GM18526 (cell line): ENCODE measurements around the gene SUSD2.

Source experiments
- POLR2A ChIP-seq: IDR thresholded peaks from 3 replicates; pipeline ENCODE4 v1.6.1; 2011; ENCODE audit not compliant: insufficient read length; ENCODE audit errors: extremely low read depth

The SUSD2 gene

DNA sequence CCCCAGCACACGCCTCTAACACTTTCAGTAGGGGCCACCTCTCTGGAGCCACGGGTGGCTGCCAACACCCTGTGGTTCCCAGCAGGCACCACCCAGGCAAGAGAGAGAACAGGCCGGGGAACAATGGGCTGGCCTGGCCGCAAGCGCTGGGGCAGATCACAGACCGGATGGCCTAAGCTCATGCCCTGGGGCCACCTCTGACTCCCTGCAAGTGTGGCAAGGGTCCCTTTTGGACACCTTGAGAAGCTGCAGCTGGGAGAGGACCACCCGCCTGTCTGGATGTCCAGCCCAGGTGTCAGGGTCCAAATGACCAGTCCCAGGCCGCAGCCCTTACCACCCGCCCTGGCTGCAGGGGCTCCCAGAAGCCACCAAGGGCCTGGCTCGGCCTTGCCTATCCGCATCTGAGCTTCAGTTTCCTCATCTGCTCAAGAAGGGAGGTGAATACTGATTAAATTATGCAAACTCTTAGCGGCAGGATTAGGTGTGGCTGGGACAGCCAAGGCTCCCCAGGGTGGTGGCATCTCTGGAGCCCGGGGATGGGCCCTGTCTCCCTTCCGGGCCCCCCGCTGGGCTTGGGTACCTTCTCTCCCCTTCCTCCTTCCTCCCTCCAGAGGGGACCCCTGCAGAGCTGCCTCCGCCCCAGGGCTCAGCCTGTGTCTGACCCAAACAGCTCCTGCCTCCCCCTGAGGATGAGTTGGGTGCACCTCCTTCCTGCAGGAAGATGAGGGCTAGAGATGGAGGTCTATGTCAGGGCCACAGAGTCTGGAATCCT is 785 bp upstream of the SUSD2 start:
- no peak for TF ChIP-seq POLR2A

DNA sequence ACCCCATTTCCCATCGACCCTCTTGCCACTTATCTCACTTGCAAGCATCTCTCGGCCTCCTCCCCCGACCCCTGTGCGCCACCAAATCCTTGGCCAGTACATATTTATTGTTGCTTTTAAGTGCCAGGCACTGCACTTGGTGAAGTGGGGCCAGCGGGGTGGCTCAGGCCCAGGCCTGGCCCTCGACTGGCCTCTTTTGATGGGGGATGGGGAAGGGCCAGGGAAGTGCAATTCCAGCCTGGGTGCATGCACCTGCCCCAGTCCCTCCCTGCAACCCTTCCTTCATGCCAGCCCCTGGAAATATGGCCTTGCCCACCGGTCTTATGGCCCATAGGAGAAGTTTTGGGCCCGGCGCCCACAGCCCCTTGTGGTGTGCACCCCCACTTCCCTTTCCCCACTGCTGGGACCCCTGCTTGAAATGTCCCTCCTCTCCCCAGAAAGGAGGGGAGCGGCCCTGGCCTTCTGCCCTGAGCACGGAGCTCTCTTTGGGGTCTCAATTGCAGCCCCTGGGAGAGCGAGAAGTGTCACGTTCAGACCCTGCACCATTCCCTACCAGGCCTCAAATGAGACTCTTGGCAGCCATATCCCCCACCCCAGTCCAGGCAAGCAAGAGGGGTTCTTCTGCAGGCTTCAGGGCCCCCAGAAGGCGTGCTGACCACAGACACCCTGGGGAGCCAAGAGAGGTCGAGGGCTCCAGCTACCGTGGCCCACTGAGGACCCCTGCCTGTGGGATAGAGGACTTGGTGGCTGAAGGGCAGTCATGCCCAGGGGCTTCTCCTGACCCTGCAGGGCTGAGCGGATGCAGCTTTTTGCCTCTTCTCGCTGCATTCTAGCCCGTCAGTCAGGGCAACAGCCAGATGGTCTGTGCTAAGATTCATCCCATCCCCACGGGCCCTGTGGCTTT is 961 bp downstream of the SUSD2 start:
- TF ChIP-seq POLR2A, result no peak

DNA sequence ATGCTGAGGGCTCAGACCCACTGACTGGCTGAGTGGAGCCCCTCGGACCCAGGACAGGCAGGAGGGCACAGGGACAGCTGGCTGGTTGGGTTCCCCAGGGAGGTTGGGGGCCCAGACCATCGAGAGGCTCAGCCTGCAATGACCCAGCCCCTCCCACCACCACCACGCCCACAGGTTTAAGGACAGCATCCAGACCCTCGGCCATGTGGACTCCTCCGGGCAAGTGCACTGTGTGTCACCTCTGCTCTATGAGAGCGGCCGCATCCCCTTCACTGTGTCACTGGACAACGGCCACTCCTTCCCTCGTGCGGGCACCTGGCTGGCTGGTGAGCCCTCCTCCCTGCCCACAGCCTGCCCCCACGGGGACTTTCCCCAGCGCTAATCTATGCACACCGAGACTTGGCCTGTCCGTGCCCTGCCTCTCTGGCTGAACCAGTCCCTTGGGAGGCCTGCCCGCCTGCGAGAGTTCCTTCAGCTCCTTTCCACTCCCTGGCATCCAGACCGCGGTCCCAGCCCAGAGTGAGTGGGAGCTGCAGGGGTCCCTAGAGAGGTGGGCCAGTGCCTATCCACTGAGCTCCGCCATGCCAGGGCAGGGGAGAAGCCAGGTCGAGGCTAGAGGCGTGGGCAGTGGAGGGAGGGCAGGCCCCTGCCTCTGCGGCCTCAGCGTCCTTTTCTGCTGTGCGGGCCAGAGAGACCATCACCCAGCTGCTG is 2.2 kb downstream of the SUSD2 start:
- TF ChIP-seq POLR2A, result no peak

DNA sequence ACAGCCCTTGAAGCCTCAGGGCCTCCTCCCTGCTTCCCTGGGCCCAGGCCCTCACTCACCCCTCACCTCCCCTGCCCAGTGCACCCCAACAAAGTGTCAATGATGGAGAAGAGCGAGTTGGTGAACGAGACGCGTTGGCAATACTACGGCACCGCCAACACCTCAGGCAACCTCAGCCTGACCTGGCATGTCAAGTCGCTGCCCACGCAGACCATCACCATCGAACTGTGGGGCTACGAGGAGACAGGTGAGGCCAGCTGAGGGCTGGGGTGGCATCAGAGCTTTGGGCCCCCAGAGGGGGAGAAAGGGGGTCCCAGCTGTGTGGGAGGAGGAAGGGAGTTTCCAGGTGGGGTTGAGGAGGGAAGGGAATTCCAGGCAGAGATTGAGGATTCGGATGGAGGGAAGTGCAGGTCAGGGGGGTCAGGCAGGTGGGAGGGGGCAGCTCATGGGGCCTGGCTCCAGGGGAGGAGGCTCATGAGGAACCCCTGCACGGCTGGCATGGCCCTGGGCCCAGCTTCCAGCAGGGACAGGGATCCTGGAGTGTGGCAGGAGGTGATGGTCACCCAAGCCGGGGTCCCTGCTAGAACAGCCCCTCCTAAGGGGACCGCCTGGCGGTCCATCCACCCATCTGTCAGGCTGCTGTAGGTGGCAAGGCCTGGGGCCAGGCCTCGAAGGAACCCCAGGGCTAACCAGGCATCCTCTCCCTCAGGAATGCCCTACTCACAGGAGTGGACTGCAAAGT is 2.9 kb downstream of the SUSD2 start:
- TF ChIP-seq POLR2A, result no peak

DNA sequence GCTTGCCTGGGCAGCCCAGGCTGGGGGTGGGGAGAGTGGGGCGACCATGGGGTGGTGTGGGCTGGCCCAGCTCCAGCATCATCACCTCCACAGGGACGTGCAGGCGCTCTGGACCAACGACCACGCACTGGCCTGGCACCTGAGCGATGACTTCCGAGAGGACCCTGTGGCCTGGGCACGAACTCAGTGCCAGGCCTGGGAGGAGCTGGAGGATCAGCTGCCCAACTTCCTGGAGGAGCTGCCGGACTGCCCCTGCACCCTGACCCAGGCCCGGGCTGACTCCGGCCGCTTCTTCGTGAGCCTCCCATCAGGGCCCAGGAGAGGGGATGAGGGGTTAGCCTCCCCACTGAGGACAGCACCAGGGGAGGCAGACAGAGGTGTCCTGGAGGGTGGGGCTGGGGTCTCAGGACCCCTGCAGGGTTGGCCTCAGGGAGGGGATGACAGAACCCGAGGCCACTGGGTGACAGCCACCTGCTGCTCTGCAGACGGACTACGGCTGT is 3.8 kb downstream of the SUSD2 start:
- TF ChIP-seq POLR2A, result no peak

DNA sequence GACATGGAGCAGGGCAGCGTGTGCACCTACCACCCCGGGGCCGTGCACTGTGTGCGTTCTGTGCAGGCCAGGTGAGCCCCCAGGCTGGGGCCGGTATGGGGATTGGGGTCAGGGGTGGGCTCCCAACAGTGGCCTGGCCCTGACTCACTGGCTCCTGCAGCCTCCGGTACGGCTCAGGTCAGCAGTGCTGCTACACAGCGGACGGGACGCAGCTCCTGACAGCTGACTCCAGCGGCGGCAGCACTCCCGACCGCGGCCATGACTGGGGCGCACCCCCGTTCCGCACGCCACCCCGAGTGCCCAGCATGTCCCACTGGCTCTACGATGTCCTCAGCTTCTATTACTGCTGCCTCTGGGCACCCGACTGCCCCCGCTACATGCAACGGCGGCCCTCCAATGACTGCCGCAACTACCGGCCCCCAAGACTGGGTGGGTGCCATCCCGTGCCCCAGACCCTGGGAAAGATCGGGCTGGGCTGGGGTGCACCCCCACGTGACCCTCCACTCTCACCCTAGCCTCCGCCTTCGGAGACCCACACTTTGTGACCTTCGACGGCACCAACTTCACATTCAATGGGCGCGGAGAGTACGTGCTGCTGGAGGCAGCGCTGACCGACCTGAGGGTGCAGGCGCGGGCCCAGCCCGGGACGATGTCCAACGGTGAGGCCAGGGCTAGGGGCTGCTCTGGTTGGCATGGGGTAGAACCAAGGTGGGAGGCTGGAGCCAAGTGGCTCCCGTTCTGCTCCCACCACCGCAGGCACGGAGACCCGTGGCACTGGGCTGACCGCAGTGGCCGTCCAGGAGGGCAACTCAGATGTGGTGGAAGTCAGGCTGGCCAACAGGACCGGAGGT is 4.4 kb downstream of the SUSD2 start:
- no peak for TF ChIP-seq POLR2A

DNA sequence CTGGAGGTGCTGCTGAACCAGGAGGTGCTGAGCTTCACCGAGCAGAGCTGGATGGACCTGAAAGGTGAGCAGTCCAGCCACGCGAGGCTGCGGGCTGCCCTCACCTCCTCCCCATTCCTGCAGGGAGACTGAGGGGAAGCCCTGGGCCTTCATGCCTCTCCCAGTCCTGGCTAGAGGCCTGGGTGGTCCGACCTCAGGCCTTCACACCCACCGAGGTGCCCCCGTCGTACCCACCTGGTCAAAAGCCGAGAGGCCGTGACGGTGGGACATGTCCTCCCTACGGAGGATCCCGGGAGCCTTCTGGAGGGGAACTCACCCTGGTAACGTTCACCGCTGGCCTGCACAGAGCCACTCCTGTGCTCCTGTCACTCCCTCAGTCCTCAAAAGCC is 5.1 kb downstream of the SUSD2 start:
- TF ChIP-seq POLR2A, result no peak

DNA sequence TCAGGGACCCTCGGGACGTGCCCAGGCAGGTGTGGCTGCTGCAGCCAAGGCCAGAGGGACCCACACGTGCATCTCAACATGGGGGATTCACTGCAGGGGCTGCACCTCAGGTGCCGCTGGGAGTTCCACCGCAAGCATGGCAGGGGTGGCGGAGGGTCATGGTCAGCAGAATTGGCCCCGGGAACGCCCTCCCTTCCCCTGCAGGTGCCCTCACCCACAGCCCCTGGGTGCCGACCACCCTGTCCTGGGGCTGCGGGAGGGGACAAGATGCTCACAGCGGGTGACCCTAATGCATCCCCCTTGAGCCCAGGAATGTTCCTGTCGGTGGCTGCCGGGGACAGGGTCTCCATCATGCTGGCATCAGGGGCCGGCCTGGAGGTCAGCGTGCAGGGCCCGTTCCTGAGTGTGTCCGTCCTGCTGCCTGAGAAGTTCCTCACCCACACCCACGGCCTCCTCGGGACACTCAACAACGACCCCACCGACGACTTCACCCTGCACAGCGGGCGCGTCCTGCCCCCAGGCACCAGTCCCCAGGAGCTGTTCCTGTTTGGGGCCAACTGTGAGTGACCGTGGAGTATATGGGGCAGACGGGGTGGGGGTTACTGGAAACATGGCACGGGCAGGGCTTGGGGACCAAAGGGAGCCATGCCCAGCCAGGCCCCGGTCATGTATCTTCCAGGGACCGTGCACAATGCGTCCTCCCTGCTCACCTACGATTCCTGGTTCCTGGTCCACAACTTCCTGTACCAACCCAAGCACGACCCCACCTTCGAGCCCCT is 5.8 kb downstream of the SUSD2 start:
- TF ChIP-seq POLR2A, result no peak

DNA sequence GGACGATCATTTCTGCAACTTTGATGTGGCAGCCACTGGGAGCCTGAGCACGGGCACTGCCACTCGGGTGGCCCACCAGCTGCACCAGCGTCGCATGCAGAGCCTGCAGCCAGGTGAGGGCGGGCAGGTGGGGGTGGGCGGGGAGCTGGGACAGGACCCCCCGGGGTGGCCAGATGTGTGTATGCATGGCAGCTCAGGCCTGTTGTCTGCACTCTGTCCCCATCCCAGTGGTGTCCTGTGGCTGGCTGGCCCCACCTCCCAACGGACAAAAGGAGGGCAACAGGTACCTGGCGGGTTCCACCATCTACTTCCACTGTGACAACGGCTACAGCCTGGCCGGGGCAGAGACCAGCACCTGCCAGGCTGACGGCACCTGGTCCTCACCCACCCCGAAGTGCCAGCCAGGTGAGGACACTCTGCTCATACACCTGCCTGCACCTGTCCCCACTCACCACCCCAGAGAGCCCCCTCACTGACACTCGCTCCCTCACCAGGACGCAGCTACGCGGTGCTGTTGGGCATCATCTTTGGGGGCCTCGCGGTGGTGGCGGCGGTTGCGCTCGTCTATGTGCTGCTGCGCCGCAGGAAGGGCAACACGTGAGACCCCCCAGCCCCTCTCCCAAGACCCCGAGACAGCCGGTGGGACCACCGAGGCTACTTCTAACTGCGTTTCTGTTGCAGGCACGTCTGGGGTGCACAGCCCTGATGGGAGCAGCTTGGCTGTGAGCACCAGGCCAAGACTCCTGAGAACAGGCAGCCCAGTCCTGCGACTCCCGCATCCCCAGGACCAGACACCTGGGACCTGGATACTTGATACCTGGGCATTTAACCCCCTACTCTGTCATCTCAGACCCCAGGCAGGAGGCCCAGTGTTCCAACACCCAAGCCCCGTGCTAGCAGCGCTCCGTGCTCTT is 6.7 kb downstream of the SUSD2 start:
- no peak for TF ChIP-seq POLR2A

DNA sequence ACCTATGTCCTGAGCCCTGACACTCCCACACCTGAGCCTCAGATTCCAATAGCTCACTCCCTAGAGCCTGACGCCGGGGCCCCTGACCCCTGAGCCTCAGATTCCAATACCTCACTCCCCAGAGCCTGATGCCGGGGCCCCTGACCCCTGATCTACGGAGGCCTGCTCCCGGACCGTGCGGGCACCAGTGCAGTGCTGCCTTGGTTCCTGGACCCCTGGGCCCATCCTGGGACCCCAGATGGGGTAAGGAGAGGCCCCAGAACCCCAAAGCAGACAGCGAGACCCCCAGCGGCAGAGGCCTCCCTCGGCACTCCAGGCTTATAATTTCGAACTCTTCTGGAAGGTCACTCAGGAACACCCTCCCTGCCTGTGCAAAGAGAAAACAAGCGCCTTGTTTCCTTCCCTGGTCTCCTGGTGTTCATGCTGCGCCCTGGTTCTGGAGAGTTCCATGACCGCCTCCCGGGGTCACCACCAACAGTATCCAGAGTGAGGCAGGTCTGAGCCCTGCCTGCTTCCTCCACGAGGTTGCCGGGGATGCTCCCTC is 7.5 kb downstream of the SUSD2 start:
- no peak for TF ChIP-seq POLR2A

DNA sequence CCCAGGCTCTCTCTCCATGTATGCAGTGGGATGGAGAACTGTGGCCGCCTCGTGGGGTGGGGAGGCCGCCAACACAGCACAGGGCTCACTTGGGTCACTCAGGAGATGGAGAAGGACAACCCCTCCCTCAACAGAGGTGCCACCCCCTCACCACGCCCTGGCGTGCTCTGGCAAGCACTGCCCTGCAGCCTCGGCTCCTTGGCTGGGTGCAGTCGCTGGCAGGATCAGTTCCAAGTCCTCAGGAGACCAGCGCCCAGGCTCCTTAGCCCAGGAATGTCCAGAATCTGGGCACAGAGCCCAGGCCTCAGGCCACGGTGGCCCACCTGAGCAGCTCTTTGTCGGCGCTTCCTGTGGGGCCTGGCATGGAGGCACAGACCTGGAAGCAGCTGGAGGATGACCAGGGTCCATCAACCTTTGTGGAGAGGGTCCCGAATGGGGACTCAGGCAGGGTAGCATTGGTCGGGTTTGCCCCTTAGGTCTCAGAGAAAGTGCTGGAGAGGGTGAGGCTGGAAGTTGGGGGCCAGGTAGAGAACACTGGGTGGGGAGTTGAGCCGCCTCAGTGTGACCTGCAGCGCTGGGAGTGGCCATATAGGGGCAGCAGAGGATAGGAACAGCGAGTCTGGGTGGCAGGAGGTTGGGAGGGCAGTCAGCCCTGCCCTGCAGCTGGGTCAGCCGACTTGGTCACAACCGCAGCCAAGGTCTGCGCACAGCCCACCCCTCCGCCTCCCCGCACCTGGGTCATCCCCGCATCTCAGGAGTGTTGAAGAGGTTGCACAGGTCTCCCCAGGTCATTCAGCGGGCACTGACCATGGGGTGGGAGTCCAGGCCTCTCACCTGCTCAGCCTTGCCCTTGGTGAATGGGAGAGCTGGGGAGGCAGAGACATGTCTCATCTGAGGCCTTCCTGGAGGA is 8.2 kb downstream of the SUSD2 start:
- TF ChIP-seq POLR2A, result no peak
